RCC 7860 (cell line): ENCODE results near the gene HSP90AA1.
"Not testable (repeated sequence)": the region's sequence is repeated elsewhere in the genome, so short reads cannot be mapped to it uniquely, and the experiment has no call there.

Experiments used
- DNase-seq: peaks from one replicate; pipeline ENCODE4 v3.0.0-alpha.2; 2015; ENCODE audit warnings: low spot score
- FAIRE-seq: peaks from 2 replicates; lab custom pipeline; 2012; peaks lifted over from hg19 to GRCh38; lab: Jason Lieb, UNC

Gene HSP90AA1

GRCh38 chr14:102086972-102087761 lies at the start of gene HSP90AA1:
Gene HSP90AA1 (minus strand): TSS chr14:102087044. CDS start chr14:102086378, 666 bp downstream.
- DNase-seq (peak; percentile 71), FAIRE-seq (no peak)

DNA sequence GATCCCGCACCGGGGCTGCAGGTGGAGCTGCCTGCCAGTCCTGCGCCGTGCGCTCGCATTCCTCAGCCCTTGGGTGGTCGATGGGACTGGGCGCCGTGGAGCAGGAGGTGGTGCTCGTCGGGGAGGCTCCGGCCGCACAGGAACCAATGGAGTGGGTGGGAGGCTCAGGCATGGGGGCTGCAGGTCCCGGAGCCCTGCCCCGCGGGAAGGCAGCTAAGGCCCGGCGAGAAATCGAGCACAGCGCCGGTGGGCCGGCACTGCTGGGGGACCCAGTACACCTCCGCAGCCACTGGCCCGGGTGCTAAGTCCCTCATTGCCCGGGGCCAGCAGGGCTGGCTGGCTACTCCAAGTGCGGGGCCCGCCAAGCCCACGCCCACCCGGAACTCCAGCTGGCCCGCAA lies 48.6 kb upstream of the HSP90AA1 start:
- FAIRE-seq, DNase-seq: not testable (repeated sequence)

- not testable (repeated sequence) for DNase-seq, FAIRE-seq
Observed at GRCh38 chr14:102134719-102135118, 47.9 kb upstream of the HSP90AA1 start.

GRCh38 chr14:102134021-102134420 lies 47.2 kb upstream of the HSP90AA1 start:
- DNase-seq, FAIRE-seq: not testable (repeated sequence)

GRCh38 chr14:102131741-102132140 lies 44.9 kb upstream of the HSP90AA1 start:
- FAIRE-seq (no peak), DNase-seq (no peak)

GRCh38 chr14:102126807-102127455 lies 40.1 kb upstream of the HSP90AA1 start:
- DNase-seq = no peak
- FAIRE-seq = no peak

DNA sequence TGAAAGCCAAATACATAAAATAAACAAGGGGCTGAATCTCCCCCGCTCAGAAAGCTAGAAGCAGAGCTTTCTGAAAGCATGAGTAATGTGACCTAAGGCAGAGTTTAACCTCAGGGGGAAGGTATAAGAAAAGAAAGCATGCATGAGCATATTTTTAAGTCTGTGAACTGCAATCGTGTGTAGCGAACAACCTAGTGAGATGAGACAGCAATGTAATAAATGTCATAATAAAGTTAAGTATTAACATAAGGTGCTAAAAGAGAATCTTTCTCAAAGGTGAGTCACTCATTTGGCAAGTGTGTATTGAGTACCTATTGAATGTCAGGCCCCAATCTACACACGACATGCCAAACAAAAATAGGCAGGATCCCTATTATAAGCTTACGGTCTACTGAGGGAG lies 38.7 kb upstream of the HSP90AA1 start:
- FAIRE-seq = peak; percentile 71

GRCh38 chr14:102124419-102124818 lies 37.6 kb upstream of the HSP90AA1 start:
- DNase-seq (no peak), FAIRE-seq (no peak)

More for the DNA sequence above, 38.7 kb upstream of the HSP90AA1 start:
- DNase-seq = peak; percentile 48

GRCh38 chr14:102121567-102121966 lies 34.7 kb upstream of the HSP90AA1 start:
- FAIRE-seq = no peak
- no peak for DNase-seq

- FAIRE-seq (no peak), DNase-seq (no peak)
Observed at GRCh38 chr14:102120888-102121287, 34.0 kb upstream of the HSP90AA1 start.

- DNase-seq (no peak), FAIRE-seq (no peak)
Observed at GRCh38 chr14:102117852-102118251, 31.0 kb upstream of the HSP90AA1 start.

DNA sequence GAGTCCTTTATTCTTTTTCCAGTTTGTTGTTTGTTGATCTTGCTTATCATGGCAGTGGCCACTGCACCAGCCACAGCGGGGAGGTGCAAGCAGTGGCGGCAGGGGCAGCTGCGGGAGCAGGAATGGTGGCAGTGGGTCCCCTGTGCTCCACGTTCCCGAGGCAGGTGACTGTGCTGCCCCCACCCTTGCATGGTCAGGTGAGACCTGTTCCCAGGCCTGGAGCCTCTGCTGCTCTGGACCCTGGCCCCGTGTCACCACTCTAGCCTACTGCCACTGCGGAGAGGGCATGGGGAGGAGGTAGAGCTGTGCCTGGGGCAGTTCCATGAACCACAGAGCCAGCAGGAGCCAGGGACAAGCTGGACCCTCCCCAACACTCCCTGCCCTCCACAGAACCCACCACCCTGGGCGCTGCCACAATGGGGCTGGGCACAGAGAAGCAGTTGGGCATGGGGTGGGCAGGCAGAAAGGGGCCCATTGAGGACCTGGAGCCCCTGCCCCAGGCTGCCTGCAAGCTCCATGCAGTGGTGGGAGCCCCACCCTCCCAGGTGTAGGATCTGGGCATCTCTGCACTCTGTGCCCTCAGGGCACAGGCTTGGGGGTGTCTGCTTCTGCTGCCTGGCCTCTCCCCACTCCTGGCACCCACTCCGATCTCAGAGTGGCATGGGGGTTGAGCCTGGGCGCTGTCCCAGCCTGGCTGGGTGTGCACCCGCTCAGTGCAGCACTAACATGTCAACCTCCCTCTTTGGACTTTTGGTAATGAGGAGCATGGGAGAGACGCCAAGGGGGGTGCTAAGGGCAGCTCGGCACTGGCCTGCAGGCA lies 29.7 kb upstream of the HSP90AA1 start:
- FAIRE-seq (no peak), DNase-seq (no peak)

DNA sequence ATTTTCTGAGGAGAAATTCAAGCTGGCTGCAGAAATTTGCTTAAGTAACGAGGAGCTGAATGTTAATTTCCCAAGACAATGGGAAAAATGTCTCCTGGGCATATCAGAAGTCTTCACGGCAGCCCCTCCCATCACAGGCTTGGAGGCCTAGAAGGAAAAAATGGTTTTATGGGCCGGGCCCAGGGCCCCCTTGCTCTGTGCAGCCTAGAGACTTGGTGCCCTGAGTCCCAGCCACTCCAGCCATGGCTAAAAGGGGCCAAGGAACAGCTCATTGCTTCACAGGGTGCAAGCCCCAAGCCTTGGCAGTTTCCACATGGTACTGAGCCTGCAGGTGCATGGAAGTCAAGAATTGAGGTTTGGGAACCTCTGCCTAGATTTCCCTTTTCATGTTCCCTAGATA lies 24.3 kb upstream of the HSP90AA1 start:
- no peak for DNase-seq
- FAIRE-seq = no peak

- not testable (repeated sequence) for FAIRE-seq, DNase-seq
Observed at GRCh38 chr14:102109332-102109731, 22.5 kb upstream of the HSP90AA1 start.

DNA sequence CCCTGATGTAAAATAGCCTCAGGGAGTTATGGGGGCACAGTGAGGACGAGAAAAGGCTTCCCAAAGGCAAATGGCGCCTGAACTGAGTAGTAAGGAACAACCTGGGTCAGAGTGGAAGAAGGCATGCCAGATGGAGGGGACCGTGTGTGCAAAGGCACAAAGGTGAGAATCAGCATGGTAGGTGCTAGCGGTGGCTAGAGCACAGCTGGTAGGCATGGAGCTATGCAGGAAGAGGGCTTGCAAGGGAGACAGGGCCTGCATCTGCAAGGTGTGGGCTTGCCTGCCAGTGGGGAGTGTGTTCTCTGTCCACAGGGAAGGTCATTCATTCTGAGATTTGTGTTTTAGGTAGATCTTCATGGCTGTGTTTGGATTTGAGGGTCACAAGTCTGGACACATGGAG lies 18.5 kb upstream of the HSP90AA1 start:
- DNase-seq = no peak
- no peak for FAIRE-seq

DNA sequence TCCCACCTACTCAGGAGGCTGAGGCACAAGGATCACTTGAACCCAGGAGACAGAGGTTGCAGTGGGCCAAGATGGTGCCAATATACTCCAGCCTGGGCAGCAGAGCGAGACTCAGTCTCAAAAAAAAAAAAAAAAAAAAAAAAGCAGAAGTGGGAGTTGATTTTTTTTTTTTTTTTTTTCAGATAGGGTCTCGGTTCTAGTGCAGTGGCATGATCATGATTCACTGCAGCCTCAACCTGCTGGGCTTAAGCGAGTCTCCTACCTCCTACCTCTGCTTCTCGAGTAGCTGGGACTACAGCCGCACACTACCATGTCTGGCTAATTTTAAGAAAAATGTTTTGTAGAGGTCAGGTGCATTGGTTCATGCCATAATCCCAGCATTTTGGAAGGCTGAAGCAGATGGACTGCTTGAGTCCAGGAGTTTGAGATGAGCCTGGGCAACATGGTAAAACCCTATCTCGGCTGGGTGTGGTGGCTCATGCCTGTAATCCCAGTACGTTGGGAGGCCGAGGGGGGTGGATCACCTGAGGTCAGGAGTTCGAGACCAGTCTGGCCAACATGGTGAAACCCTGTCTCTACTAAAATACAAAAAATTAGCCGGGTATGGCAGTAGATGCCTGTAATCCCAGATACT lies 16.3 kb upstream of the HSP90AA1 start:
- FAIRE-seq (no peak), DNase-seq (no peak)

GRCh38 chr14:102097441-102098135 lies 10.7 kb upstream of the HSP90AA1 start:
- FAIRE-seq = no peak
- DNase-seq = no peak

GRCh38 chr14:102096569-102097188 lies 9.8 kb upstream of the HSP90AA1 start:
- FAIRE-seq (no peak), DNase-seq (peak; percentile 23)

GRCh38 chr14:102095871-102096568 lies 9.2 kb upstream of the HSP90AA1 start:
- DNase-seq = no peak
- no peak for FAIRE-seq
